IMR-90 (cell line): ENCODE measurements around the gene APOF. TPM values are rescaled to one million over a fixed set of nuclear protein-coding genes. Genes with fewer than 3 reads are reported as not detected.
A peak's percentile ranks its signal among the peaks of the same experiment; 100 is the strongest.

Source experiments
- ATAC-seq: fragments of 200-7000 bp; cut with Tn5 transposase; 2 replicates; pipeline ENCODE4 v1.9.1; 2020; ENCODE audit warnings: low read depth, mild to moderate bottlenecking, moderate library complexity
- BruUV-seq: library from RNA; stranded (reverse); fragments of 400-500 nt; replicated peaks from 2 replicates; lab custom pipeline; 2021; lab: Mats Ljungman, UMichigan
- CTCF ChIA-PET: fragments of 300-600 bp; formaldehyde crosslinking; extraction: SDS; loops from one replicate; lab custom pipeline; 2021; ENCODE audit warnings: antibody characterized with exemption; lab: Yijun Ruan, JAX
- POLR2A ChIA-PET: fragments of 300-600 bp; sonication (Branson Sonifier 250); formaldehyde crosslinking; loops from one replicate; lab custom pipeline; 2022; ENCODE audit warnings: antibody characterized with exemption; ENCODE audit not compliant: unreplicated experiment; lab: Charles Lee
- DNase-seq: peaks from one replicate; pipeline ENCODE4 v3.0.0; 2013
- H2AFZ ChIP-seq: replicated peaks from 2 replicates; pipeline ENCODE3; 2013; ENCODE audit warnings: low read length, mild to moderate bottlenecking; ENCODE audit not compliant: poor library complexity
- H2AK5ac ChIP-seq: 2 replicates; pipeline ENCODE4 v1.6.1; 2013; ENCODE audit warnings: low read depth, low read length, inconsistent platforms
- H2AK9ac ChIP-seq: replicated peaks from 2 replicates; pipeline ENCODE3; 2013; ENCODE audit warnings: mild to moderate bottlenecking, low read depth, low read length, moderate library complexity; ENCODE audit not compliant: poor library complexity
- H2BK120ac ChIP-seq: 2 replicates; pipeline ENCODE4 v1.6.1; 2013; ENCODE audit warnings: low read depth, low read length, inconsistent platforms
- H2BK15ac ChIP-seq: 3 replicates; pipeline ENCODE4 v1.6.1; 2013; ENCODE audit warnings: low read depth, low read length, inconsistent platforms
- H2BK20ac ChIP-seq: 2 replicates; pipeline ENCODE4 v1.6.1; 2013; ENCODE audit warnings: low read depth, mild to moderate bottlenecking, inconsistent platforms, low read length, moderate library complexity
- H2BK5ac ChIP-seq: 2 replicates; pipeline ENCODE4 v1.6.1; 2013; ENCODE audit warnings: mild to moderate bottlenecking, low read depth, low read length, inconsistent platforms; ENCODE audit not compliant: poor library complexity, severe bottlenecking
- H3K14ac ChIP-seq: replicated peaks from 2 replicates; pipeline ENCODE4 v1.6.1; 2013; ENCODE audit warnings: low read depth, low read length, inconsistent platforms
- H3K18ac ChIP-seq: 2 replicates; pipeline ENCODE4 v1.6.1; 2013; ENCODE audit warnings: low read depth, low read length, control low read depth
- H3K23ac ChIP-seq: 2 replicates; pipeline ENCODE4 v1.6.1; 2013; ENCODE audit warnings: low read depth, low read length, inconsistent platforms
- H3K27ac ChIP-seq: 2 replicates; pipeline ENCODE4 v1.5.1; 2013; ENCODE audit warnings: mild to moderate bottlenecking, control low read depth, low read length; ENCODE audit not compliant: insufficient read depth
- H3K27me3 ChIP-seq: 2 replicates; pipeline ENCODE4 v1.6.1; 2013; ENCODE audit warnings: low read length; ENCODE audit not compliant: control insufficient read depth, insufficient read depth
- H3K36me3 ChIP-seq: 2 replicates; pipeline ENCODE4 v1.6.1; 2013; ENCODE audit warnings: low read length, mixed read lengths; ENCODE audit not compliant: control insufficient read depth, insufficient read depth
- H3K4ac ChIP-seq: 2 replicates; pipeline ENCODE4 v1.6.1; 2013; ENCODE audit warnings: low read depth, low read length, inconsistent platforms
- H3K4me1 ChIP-seq: 2 replicates; pipeline ENCODE4 v1.6.1; 2013; ENCODE audit warnings: low read length, mixed read lengths; ENCODE audit not compliant: control insufficient read depth, insufficient read depth
- H3K4me2 ChIP-seq: 2 replicates; pipeline ENCODE4 v1.6.1; 2013; ENCODE audit warnings: low read depth, mild to moderate bottlenecking, control low read depth, low read length, moderate library complexity
- H3K4me3 ChIP-seq: 2 replicates; pipeline ENCODE4 v1.5.1; 2013; ENCODE audit warnings: low read depth, mild to moderate bottlenecking, control low read depth, low read length, moderate library complexity; ENCODE audit not compliant: insufficient read depth
- H3K56ac ChIP-seq: 2 replicates; pipeline ENCODE4 v1.6.1; 2013; ENCODE audit warnings: low read length, inconsistent platforms; ENCODE audit not compliant: insufficient read depth; ENCODE audit errors: extremely low read depth
- H3K79me1 ChIP-seq, 2 experiments: 2 replicates each; pipeline ENCODE4 v1.6.1; 2013; ENCODE audit warnings: low read length in 2 of 2, inconsistent platforms in 1 of 2, low read depth in 1 of 2
- H3K9ac ChIP-seq: 2 replicates; pipeline ENCODE4 v1.6.1; 2013; ENCODE audit warnings: low read depth, low read length, control low read depth
- H3K9me1 ChIP-seq: 2 replicates; pipeline ENCODE4 v1.6.1; 2013; ENCODE audit warnings: low read length, inconsistent platforms; ENCODE audit not compliant: insufficient read depth
- H3K9me3 ChIP-seq: 2 replicates; pipeline ENCODE4 v1.6.1; 2013; ENCODE audit warnings: low read length; ENCODE audit not compliant: control insufficient read depth, insufficient read depth
- H4K20me1 ChIP-seq: 2 replicates; pipeline ENCODE4 v1.6.1; 2013; ENCODE audit warnings: low read length, inconsistent platforms; ENCODE audit not compliant: insufficient read depth
- H4K5ac ChIP-seq: 2 replicates; pipeline ENCODE4 v1.6.1; 2013; ENCODE audit warnings: mild to moderate bottlenecking, low read depth, low read length, control low read depth
- H4K8ac ChIP-seq, 2 experiments: 2 replicates each; pipeline ENCODE4 v1.6.1; 2013; ENCODE audit warnings: low read depth in 2 of 2, low read length in 2 of 2, control low read depth in 1 of 2, inconsistent platforms in 1 of 2
- H4K91ac ChIP-seq: 2 replicates; pipeline ENCODE4 v1.6.1; 2013; ENCODE audit warnings: low read depth, low read length, inconsistent platforms; ENCODE audit not compliant: insufficient read depth
- CEBPB ChIP-seq: IDR thresholded peaks from 2 replicates; pipeline ENCODE4 v1.6.1; 2012; ENCODE audit warnings: low read depth, low read length, improper control_type of control experiment
- ELK1 ChIP-seq: fragments of 150-350 bp; IDR thresholded peaks from 2 replicates; pipeline ENCODE4 v1.6.1; 2016; ENCODE audit warnings: low read depth, mild to moderate bottlenecking, low read length, moderate library complexity, borderline replicate concordance
- FOS ChIP-seq: fragments of 150-350 bp; IDR thresholded peaks from 2 replicates; pipeline ENCODE4 v1.6.1; 2016; ENCODE audit warnings: low read depth, low read length
- MAZ ChIP-seq: IDR thresholded peaks from 2 replicates; pipeline ENCODE4 v1.6.1; 2012; ENCODE audit warnings: low read depth, mild to moderate bottlenecking, low read length, improper control_type of control experiment, moderate library complexity, borderline replicate concordance
- RAD21 ChIP-seq: IDR thresholded peaks from 2 replicates; pipeline ENCODE4 v1.6.1; 2012; ENCODE audit warnings: low read length, improper control_type of control experiment
- USF2 ChIP-seq: fragments of 150-350 bp; IDR thresholded peaks from 2 replicates; pipeline ENCODE4 v1.6.1; 2017; ENCODE audit warnings: mild to moderate bottlenecking, antibody characterized with exemption, low read length, low read depth
- WGBS, 2 experiments: methylation state at CpG; one replicate each; pipeline versions ENCODE4 v1.1.5 to v1.1.7; 2013; ENCODE audit warnings: missing lambda C conversion rate in 2 of 2; ENCODE audit not compliant: insufficient read length in 1 of 2; ENCODE audit errors: extremely low coverage in 2 of 2; 5-methylcytosine and 5-hydroxymethylcytosine counted together
- dilution Hi-C: fragments of 300-500 bp; cut with HindIII; formaldehyde crosslinking; loops from one replicate; pipeline ENCODE4 v1.14.3; 2018; ENCODE audit warnings: low sequenced_read_pairs; ENCODE audit not compliant: unreplicated experiment
- in situ Hi-C: fragments of 300-500 bp; cut with MboI; formaldehyde crosslinking; loops from 3 replicates; pipeline ENCODE4 v1.14.3; 2019; ENCODE audit warnings: low sequenced_read_pairs, inconsistent platforms, mixed read lengths
- intact Hi-C: fragments of 100-400 bp; cut with micrococcal nuclease; formaldehyde crosslinking; loops from 2 replicates; pipeline ENCODE4 v1.10.0; 2022
- polyA plus RNA-seq, 3 experiments: library from polyadenylated mRNA; depleted of rRNA; stranded (reverse); fragments of >200 nt; gene quantifications; 2 replicates each; pipeline ENCODE4 v1.2.3, GENCODE V29; 2012; ENCODE audit warnings: low replicate concordance in 1 of 3
- total RNA-seq: library from RNA; depleted of rRNA; stranded (reverse); fragments of >200 nt; gene quantifications from 2 replicates; pipeline ENCODE4 v1.2.3, GENCODE V29; 2012

Gene APOF
- total and polyA plus RNA-seq, 2 of the 4 experiments (the other 2 are of a cell fraction) = not detected

- Histone ChIP-seq H3K27me3 (no peaks in the 10 kb centered on the region; the same call in 1 of the 2 replicates), H4K91ac (no peak overlapping the region), H3K9me3 (no peaks in the 10 kb centered on the region), H3K36me3 (no peaks in the 10 kb centered on the region), H3K4me1 (peaks cover 9% of the 10 kb centered on the region), H4K8ac (no peak overlapping the region), H3K27ac (no peak overlapping the region), H2BK120ac (0 out of 2 replicates have a peak overlapping the region, but pooled peaks have one; percentile 7), H3K79me1 (no peaks in the 10 kb centered on the region), H3K9ac (no peak overlapping the region), H3K9me1 (peaks cover 3% of the 10 kb centered on the region; the same call in 1 of the 2 replicates), H3K14ac (no peak overlapping the region), H2AK9ac (no peak overlapping the region), H2AK5ac (no peak overlapping the region), H2BK15ac (no peak overlapping the region), H2BK20ac (no peak overlapping the region), H3K4me2 (no peak overlapping the region), H4K5ac (no peak overlapping the region), H3K4me3 (no peak overlapping the region), H2AFZ (no peak overlapping the region), H3K18ac (no peak overlapping the region), H3K56ac (no peak overlapping the region), H3K4ac (no peak overlapping the region), H3K23ac (no peak overlapping the region), H2BK5ac (no peak overlapping the region), H4K20me1 (no peaks in the 10 kb centered on the region)
- BruUV-seq = no TSS peak
- in situ Hi-C loops (no loop called here), dilution Hi-C loops (no loop called here), intact Hi-C loops (loop anchor here (5.0 kb wide), 1 partner anchor 48 kb away; no protein-coding TSS in a partner anchor)
- 100% methylated on average over 1 of the region's 5 CpGs; no CpG with 5 or more reads in 1 of the 2 experiments for WGBS, 2 experiments
- ChIA-PET POLR2A (no interaction called here), CTCF (no interaction called here)
- TF ChIP-seq FOS (no peak), USF2 (no peak), ELK1 (no peak), MAZ (no peak), RAD21 (no peak), CEBPB (no peak)
- DNase-seq (no peak), ATAC-seq (no peak)
Measured at GRCh38 chr12:56389412-56389811, 26.8 kb upstream of the APOF start.
